HCT116 (cell line): ENCODE data around the gene ATG101.
"Not testable (repeated sequence)": the region's sequence is repeated elsewhere in the genome, so short reads cannot be mapped to it uniquely, and the experiment has no call there.

Experiments
- CEBPB ChIP-seq: IDR thresholded peaks from 2 replicates; pipeline ENCODE4 v1.6.1; 2012; ENCODE audit warnings: low read depth
- EZH2 ChIP-seq: fragments of 200-600 bp; sonication (generic); IDR thresholded peaks from 2 replicates; pipeline ENCODE4 v1.6.1; 2017; ENCODE audit warnings: antibody characterized with exemption, mixed run types
- EZH2phosphoT487 ChIP-seq: fragments of 200-600 bp; IDR thresholded peaks from 2 replicates; pipeline ENCODE4 v1.6.1; 2018; ENCODE audit warnings: antibody characterized with exemption, borderline replicate concordance
- POLR2A ChIP-seq: IDR thresholded peaks from 2 replicates; pipeline ENCODE4 v1.7.0; 2011; ENCODE audit warnings: borderline replicate concordance; ENCODE audit not compliant: insufficient read depth, insufficient read length; ENCODE audit errors: extremely low read depth
- POLR2AphosphoS5 ChIP-seq: IDR thresholded peaks from 2 replicates; pipeline ENCODE4 v1.6.1; 2011; ENCODE audit warnings: mild to moderate bottlenecking, low read depth, low read length, moderate library complexity
- RAD21 ChIP-seq: IDR thresholded peaks from 2 replicates; pipeline ENCODE4 v1.6.1; 2012; ENCODE audit warnings: low read depth, mild to moderate bottlenecking
- SRF ChIP-seq: IDR thresholded peaks from 2 replicates; pipeline ENCODE4 v1.6.1; 2012; ENCODE audit warnings: low read depth
- TF ChIP-seq, protein P1 (sequence below), 3 experiments: fragments of 200-600 bp in 1 of 3; sonication (generic) in 1 of 3; IDR thresholded peaks in 2 of 3; conservative IDR thresholded peaks in 1 of 3; 2 replicates each; pipeline ENCODE4 v1.5.1; 2012 to 2017; ENCODE audit warnings: low read depth in 2 of 3, low read length in 2 of 3, antibody characterized with exemption in 1 of 3, borderline replicate concordance in 1 of 3, control low read depth in 1 of 3, mild to moderate bottlenecking in 1 of 3, mixed read lengths in 1 of 3, mixed run types in 1 of 3, moderate library complexity in 1 of 3; ENCODE audit not compliant: insufficient read depth in 1 of 3

DNA sequence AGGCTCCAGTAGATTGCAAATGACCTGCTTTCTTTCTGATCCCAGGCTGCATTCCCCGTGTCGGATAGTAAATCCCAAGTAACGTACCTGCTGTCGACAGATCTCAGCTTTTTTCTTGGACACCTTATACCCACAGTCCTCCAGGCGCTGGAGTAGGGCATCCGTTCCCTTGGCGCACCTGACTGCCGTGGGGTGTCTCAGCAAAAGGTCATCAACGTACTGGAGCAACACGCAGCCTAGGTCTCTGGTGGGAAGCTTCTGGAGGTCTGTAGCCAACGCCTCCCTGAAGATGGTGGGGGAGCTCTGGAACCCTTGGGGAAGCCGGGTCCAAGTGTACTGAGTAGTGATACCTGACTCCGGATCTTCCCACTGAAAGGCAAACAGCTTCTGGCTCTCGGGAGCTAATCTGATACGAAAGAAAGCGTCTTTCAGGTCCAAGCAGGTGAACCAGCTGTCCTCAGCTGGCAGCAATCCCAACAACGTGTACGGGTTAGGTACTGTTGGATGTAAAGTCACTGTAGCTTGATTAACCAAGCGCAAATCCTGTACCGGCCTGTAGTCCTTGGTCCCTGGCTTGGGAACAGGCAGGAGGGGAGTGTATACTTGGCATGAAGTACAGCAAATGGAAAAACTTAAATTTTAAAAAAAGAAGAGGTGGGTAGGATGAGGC, 48.2 kb downstream of the ATG101 start:
- TF ChIP-seq, protein P1, sequence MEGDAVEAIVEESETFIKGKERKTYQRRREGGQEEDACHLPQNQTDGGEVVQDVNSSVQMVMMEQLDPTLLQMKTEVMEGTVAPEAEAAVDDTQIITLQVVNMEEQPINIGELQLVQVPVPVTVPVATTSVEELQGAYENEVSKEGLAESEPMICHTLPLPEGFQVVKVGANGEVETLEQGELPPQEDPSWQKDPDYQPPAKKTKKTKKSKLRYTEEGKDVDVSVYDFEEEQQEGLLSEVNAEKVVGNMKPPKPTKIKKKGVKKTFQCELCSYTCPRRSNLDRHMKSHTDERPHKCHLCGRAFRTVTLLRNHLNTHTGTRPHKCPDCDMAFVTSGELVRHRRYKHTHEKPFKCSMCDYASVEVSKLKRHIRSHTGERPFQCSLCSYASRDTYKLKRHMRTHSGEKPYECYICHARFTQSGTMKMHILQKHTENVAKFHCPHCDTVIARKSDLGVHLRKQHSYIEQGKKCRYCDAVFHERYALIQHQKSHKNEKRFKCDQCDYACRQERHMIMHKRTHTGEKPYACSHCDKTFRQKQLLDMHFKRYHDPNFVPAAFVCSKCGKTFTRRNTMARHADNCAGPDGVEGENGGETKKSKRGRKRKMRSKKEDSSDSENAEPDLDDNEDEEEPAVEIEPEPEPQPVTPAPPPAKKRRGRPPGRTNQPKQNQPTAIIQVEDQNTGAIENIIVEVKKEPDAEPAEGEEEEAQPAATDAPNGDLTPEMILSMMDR (IDR thresholded peaks at IDR 0.05 in 2 of 3, conservative IDR thresholded peaks at IDR 0.05 in 1 of 3; ENCODE audit: borderline replicate concordance in 1 of 3, insufficient read depth in 1 of 3, low read depth in 2 of 3, low read length in 2 of 3) = not testable (repeated sequence)
- not testable (repeated sequence) for TF ChIP-seq EZH2, POLR2A, RAD21, POLR2AphosphoS5, SRF, CEBPB, EZH2phosphoT487
